ENCODE measurements around the gene SLC43A3.

Gene SLC43A3

GRCh38 chr11:57427727-57428082 is 784 bp upstream of the SLC43A3 start:
- peak in 1 of 4 experiments; percentile 19 for DNase-seq

DNA sequence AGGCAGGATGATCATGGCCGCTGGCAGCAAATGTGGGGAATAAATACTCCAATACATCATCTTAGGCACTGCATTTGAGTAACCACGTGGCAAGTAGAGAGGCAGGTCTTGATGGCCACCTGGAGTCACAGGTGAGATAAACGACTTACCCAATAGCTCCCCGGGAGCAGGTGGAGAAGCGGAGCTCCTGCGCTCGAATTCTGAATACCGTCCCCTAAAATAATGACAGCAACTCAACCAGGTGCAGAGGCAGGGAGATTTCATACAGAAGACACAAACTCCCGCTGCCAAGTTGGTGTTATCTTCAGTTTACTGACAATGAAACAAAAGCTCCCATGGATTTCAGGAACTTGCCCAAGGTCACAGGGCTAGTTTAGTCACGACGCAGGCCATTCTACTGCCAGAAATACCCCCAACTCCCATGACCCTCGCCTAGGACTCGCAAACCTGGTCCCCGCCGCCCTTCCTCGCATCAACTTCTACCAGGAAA is 437 bp downstream of the SLC43A3 start:
- peak; percentile 50 to 74 (median 68) for DNase-seq

- peak in 3 of 4 experiments; percentile 17 to 39 (median 38) for DNase-seq
Measured at GRCh38 chr11:57425565-57426438, 1.1 kb downstream of the SLC43A3 start.

DNA sequence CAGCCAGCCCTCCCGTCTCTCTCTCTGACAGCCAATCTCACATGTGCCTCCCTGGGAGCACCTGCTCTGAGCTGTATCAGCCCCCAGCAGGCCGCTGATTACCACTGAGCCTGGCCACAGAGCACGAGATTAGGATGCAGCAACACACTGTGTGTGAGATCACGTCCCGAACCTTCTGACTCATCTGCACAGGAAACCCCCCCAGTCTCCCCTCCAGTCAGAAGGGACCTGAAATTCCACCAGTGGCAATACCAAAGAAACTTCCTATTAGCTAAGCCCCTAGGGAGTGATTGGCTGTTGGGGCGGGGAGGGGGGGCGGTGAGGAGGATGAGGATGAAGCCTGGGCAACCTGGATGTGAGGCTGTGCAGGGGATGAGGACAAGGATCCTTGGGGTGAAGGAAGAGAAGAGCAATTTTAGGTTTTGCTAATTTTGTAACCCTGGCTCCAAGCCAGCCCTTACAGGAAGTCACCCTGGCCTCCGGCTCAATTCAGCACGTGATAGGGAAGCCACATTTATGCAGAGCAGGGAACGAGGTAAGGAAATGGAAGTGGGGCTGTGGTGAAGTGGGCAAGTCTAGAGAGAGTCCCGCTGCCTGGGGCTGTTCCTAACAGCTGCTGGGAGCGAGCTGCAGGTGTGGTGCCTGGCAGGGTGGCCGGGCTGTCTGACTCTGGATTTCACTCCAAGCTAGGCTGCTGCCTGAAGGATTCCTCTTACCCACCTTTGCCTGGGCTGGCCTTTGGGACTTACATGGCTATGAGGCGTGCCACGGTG is 1.9 kb downstream of the SLC43A3 start:
- DNase-seq = peak; percentile 90 to 96 (median 92)

GRCh38 chr11:57424137-57424791 is 2.7 kb downstream of the SLC43A3 start:
- no peak for DNase-seq

DNA sequence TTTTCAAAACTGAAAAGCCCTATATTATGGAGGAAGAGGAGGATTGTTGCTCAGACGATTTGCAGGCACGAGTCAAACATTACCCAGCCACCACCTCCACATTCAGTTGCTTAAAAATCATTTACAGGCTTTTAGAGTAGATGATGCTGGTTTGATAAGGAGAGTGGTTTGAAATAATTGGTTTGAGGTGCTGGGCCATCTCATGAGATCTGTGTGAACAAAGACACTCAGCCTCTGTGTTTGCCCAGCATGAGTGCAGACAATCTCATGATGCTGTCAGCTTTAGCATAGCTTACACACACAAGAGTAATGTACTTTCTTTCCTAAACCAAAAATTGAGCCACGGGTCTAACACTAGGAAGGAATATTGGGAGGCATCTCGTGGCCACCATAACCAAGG is 4.3 kb downstream of the SLC43A3 start:
- DNase-seq = no peak

DNA sequence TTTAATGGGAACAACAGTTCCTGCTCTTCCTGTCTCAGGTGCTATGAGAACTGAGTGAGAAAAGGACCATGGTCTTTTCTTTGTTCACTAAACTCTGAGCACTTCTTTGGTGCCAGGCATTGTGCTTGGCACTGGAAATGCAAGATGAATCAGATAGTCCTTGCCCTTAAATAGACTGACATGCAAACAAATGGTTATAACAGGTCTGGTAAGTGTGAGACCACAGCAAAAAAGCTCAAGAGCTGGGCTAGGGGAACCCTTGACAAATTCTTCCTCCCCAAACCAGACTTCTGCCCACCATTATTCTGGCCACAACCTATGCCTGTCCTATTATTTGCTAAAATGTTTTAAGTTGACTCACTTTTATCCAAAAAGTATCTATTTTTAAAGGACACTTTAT is 5.1 kb downstream of the SLC43A3 start:
- DNase-seq = no peak

DNA sequence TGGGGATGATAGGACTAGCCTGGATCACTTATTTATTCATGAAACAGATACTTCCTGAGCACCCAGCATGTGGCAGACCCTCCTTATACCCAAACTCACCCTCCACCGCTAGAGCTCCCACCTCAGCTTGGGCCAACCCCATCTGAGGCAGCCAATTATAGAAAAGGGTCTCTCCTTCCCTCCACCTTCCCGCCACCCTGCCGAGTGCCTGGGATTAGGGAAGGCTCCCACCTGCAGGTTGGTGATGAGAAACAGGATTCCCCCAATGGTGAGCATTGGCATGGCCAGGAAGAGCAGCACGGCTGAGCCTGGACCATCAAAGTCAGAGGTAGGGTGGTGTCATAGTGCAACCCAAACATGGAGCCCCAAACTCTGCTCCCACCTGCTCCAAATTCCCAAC is 5.9 kb downstream of the SLC43A3 start:
- DNase-seq = no peak

DNA sequence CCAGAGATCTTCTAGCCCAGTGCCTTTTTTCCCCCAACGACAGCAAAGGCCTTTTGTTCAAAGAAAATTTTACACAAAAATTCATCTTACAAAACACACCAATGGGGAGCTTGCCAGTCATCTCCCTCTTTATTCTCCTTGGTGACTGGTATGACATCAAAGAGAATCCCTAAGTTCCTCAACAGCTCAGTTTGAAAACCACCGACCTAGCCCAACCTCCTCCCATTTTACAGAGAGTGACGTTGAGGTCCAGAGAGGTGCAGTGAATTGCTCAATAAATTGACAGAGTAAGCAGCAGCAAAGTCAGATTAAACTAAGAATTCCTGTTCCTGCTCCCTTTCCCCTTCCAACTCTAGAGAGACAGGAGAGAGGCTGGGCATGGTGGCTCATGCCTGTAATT is 7.8 kb downstream of the SLC43A3 start:
- DNase-seq = peak in 2 of 4 experiments; percentile 18 to 37

DNA sequence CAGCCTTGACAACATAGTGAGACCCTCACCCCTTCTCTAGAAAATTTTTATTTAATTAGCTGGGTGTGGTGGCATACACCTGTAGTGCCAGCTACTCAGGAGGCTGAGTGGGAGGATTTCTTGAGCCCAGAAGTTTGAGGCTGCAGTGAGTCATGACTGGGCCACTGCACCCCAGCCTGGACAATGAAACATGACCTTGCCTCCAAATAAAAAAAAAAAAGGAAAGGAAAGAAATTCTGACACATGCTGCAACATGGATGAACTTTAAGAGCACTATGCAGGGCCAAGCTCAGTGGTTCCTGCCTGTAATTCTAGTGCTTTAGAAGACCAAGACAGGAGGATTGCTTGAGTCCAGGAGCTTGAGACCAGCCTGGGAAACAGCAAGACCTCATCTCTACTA is 8.8 kb downstream of the SLC43A3 start:
- peak in 2 of 4 experiments; percentile 14 to 30 for DNase-seq

DNA sequence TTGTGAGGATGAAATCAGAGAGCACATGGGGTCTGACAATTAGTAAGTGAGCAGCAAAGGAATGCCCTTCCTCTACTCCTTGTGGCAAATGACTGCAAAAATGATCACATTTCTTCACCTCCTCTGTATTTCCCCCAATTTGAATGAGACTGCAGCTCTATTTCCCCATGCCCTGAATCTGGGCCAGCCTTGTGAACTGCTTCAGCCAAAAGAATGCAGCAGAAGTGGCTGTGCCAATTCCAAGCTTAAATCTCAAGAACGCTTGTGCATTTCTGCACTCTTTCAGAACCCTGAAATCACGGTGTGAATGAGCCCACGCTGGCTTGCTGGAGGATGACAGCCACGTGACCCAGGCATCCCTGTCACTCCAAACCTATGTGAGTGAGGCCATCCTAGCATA is 9.9 kb downstream of the SLC43A3 start:
- DNase-seq = peak in 3 of 4 experiments; percentile 22 to 48 (median 36)

GRCh38 chr11:57416436-57416835 is 10.5 kb downstream of the SLC43A3 start:
- DNase-seq = no peak

DNA sequence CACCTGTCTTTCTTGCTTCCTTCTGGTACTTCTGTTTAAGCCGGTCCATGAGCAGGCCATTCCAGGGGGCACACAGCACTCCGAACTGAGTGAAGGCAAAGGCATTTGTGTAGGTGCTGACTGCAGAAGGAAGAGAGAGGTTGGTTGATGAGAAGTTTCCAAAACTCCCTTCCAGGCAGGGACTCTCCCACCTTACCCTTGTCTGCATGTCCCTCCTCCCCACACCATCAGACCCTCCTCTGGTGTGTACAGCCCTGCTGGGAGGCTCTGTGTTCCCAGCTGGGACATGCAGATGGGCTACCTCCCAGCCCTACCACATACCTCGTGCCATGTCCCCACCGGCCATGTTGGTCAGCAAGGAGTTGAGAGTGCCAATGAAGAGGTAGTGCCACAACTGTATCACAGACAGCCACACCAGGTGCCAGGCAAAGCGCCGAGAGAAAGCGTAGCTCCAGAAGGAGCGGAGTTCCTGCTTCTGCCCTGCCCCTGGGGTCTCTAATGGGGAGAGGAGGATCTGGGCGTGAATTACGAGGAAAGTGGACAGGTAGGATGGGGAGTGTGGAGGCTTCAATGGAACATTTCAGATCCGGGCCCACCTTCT is 12.2 kb downstream of the SLC43A3 start:
- DNase-seq = no peak

DNA sequence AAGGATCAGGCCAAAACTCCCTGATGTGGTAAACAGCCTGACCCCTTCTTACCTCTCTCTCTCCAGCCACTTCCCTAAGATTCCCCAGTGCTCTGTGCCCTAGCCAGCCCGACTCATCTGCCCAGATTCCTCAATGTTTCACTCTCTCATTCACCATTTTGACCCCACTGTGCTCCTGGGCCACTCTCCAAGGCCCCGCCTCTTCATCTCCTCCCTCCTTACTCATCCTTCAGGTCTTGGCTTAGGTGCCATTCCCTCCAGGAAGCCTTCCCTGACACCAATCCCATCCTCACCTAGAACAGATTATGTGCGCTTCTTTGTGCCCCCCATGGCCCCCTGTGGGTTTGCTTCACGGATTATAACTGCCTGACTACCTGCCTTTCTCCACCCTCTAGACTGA is 13.2 kb downstream of the SLC43A3 start:
- no peak for DNase-seq

DNA sequence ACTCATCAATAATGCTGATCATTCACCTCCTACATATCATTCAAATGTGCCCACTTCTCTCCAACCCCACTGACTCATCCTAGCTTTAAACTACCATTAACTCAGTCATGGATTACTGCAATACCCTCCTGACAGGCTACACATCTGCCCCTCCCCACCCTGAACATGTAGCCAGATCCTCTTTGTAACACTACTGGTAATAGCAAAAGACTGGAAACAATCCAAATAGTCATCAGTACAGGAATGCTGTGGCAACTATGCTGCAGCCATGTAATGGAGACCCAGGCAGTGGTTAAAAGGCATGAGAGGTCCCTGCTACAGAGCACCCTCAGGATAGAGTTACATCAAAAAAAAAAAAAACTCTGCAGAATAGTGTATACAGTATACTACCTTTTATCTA is 16.6 kb downstream of the SLC43A3 start:
- DNase-seq = peak; percentile 50 to 79 (median 62)

DNA sequence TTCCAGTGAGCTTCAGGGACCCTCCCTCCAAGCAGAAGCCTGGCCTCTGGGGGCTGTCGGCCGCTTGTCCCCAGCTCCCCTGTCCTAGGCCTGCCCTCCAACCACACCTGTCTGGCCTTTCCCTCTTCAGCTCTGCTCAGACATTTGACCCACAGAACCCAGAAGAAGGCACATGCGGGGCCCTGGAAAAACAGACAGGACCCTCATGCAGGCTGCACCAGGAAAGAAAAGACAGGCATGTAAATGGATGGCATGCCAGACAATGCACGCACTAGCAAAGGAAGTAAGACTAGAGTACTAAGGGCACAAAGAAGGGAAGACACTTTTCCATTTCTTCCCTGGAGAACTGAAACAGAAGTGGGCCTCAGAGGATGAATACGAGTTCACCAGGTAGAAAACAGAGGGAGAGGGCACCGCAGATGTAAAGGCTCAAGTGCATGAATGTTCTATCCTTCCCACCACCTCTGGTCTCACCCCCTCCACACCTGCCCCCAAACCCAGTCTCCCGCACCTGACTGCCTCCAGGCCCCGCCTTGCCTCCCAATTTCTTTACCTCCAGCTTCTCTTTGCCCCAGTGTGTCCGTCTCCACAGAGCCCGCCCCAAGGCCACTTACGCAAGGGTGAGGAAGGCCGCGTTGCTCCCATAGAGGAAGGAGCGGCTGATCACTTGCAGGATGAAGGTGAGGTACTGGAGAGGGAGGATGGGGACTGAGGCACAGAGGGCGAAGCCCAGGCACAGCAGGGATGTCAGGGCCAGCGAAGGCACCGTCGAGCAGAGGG is 17.4 kb downstream of the SLC43A3 start:
- DNase-seq = peak in 1 of 4 experiments; percentile 13

DNA sequence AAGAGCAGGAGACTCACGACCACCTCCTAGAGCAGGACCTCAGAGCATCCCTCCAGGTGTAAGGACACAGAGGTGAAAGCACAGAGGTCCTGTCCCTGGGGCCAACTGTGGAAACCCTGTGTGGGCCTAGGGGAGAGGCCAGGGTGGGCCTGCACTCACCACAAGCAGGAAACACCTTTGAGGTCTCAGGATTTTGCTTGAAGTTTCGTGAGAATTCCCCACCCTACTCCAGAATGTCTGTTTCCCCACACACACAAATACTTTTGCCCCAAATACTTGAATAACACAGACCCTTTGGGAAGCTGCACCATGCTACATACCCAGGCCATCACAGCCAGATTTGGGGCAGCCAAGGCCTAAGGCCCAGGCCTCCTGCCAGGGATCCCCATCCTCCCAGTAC is 18.1 kb downstream of the SLC43A3 start:
- DNase-seq = no peak

DNA sequence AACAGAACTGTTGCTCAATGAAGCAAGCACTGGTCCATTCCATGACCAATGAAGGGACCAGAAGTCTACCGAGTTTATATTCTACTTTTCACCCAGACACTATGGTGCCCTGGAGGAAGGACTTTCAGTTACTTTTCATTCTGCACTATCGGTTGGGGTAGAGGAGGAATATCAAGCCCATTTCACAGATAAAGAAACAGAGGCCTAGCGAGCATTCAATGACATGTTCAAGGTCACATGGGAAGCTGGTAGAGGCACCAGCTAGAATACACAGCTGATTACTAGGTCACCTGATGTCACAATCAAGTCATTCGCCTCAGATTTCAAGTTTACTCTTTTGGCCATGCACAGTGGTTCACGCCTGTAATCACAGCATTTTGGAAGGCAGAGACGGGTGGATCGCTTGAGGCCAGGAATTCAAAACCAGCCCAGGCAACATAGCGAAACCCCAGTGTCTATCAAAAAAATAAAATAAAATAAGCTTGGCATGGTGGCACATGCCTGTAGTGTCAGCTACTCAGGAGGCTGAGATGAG is 18.9 kb downstream of the SLC43A3 start:
- no peak for DNase-seq

- DNase-seq = no peak
Measured at GRCh38 chr11:57407010-57407920, 19.7 kb downstream of the SLC43A3 start.

GRCh38 chr11:57406337-57406904 is 20.5 kb downstream of the SLC43A3 start:
- peak; percentile 74 to 88 (median 85) for DNase-seq

All from suppressor macrophage (primary cell).